A549 (cell line): ENCODE measurements around the gene BABAM2. TPM values are rescaled to one million over a fixed set of nuclear protein-coding genes. Genes with fewer than 3 reads are reported as not detected.

Experiments used
- ATAC-seq, 2 experiments: fragments of 200-7000 bp in 1 of 2; fragments of >200 bp in 1 of 2; cut with Nextera tagmentation in 1 of 2; cut with Tn5 transposase in 1 of 2; 3 replicates each; pipeline versions ENCODE4 v1.8.0 to v1.9.1; 2018 to 2020; ENCODE audit warnings: mild to moderate bottlenecking in 1 of 2, moderate library complexity in 1 of 2
- CTCF ChIA-PET: fragments of 300-600 bp; sonication (Branson Sonifier 250); formaldehyde crosslinking; extraction: SDS; loops from one replicate; lab custom pipeline; 2021; ENCODE audit warnings: antibody characterized with exemption, inconsistent platforms; lab: Yijun Ruan, JAX
- POLR2A ChIA-PET: fragments of 350-600 bp; formaldehyde crosslinking; extraction: SDS; loops from one replicate; lab custom pipeline; 2021; ENCODE audit warnings: antibody characterized with exemption, inconsistent platforms; lab: Yijun Ruan, JAX
- DNase-seq, 2 experiments: peaks; one replicate each; pipeline versions ENCODE4 v3.0.0 to v3.0.0-alpha.2; 2011 to 2016; ENCODE audit warnings: low read depth in 1 of 2, low spot score in 1 of 2
- FAIRE-seq: peaks from 2 replicates; lab custom pipeline; 2011; peaks lifted over from hg19 to GRCh38; lab: Jason Lieb, UNC
- H3K27ac ChIP-seq, 2 experiments: fragments of >200 bp; sonication (Bioruptor Twin); formaldehyde crosslinking; 3 replicates each; pipeline ENCODE4 v1.5.1; 2016 to 2017
- H3K4me1 ChIP-seq: fragments of >200 bp; sonication (Bioruptor Twin); formaldehyde crosslinking; 3 replicates; pipeline ENCODE4 v1.6.1; 2016
- H3K4me2 ChIP-seq: fragments of >200 bp; sonication (Bioruptor Twin); formaldehyde crosslinking; 3 replicates; pipeline ENCODE4 v1.6.1; 2016
- H3K4me3 ChIP-seq: fragments of >200 bp; sonication (Bioruptor Twin); formaldehyde crosslinking; 3 replicates; pipeline ENCODE4 v1.5.1; 2016
- H3K9me3 ChIP-seq: fragments of >200 bp; sonication (Bioruptor Twin); formaldehyde crosslinking; 3 replicates; pipeline ENCODE4 v1.6.1; 2016
- BHLHE40 ChIP-seq: IDR thresholded peaks from 2 replicates; pipeline ENCODE4 v1.6.1; 2012; ENCODE audit warnings: low read depth, low read length, inconsistent platforms
- EHMT2 ChIP-seq: fragments of 200-600 bp; sonication (generic); IDR thresholded peaks from 2 replicates; pipeline ENCODE4 v1.6.1; 2016; ENCODE audit warnings: antibody characterized with exemption, low read depth, mild to moderate bottlenecking, moderate library complexity
- EP300 ChIP-seq, 2 experiments: fragments of >200 bp; sonication (Bioruptor Twin); formaldehyde crosslinking; IDR thresholded peaks; 2 replicates in 1 of 2; 3 replicates in 1 of 2; pipeline ENCODE4 v1.6.1; 2016 to 2017
- FOSB ChIP-seq: fragments of 250-450 bp; sonication (Bioruptor Pico); IDR thresholded peaks from 2 replicates; pipeline ENCODE4 v1.5.0; 2020; ENCODE audit warnings: mild to moderate bottlenecking, moderate library complexity
- FOSL2 ChIP-seq, 2 experiments: fragments of 450-650 bp in 1 of 2; fragments of >200 bp in 1 of 2; sonication (Bioruptor Twin) in 1 of 2; formaldehyde crosslinking; IDR thresholded peaks; 2 replicates each; pipeline versions ENCODE4 v1.5.0 to v1.6.1; 2016 to 2020; ENCODE audit warnings: mild to moderate bottlenecking in 1 of 2, moderate library complexity in 1 of 2
- GATA3 ChIP-seq: IDR thresholded peaks from 2 replicates; pipeline ENCODE4 v1.6.1; 2012; ENCODE audit warnings: borderline replicate concordance
- HOXA7 ChIP-seq: fragments of 250-450 bp; sonication (Bioruptor Pico); IDR thresholded peaks from 2 replicates; pipeline ENCODE4 v1.5.0; 2020; ENCODE audit warnings: mild to moderate bottlenecking, moderate library complexity
- KDM5A ChIP-seq: fragments of 200-600 bp; sonication (generic); IDR thresholded peaks from 2 replicates; pipeline ENCODE4 v1.6.1; 2016; ENCODE audit warnings: antibody characterized with exemption, mild to moderate bottlenecking
- NFE2L2 ChIP-seq: fragments of 150-350 bp; conservative IDR thresholded peaks from 2 replicates; pipeline ENCODE4 v1.6.1; 2014; ENCODE audit warnings: low read length
- NPAS2 ChIP-seq: fragments of 250-450 bp; sonication (Bioruptor Pico); IDR thresholded peaks from 2 replicates; pipeline ENCODE4 v1.8.0; 2022; ENCODE audit warnings: mild to moderate bottlenecking, moderate library complexity, borderline replicate concordance
- NR3C1 ChIP-seq: fragments of >200 bp; sonication (Bioruptor Twin); formaldehyde crosslinking; IDR thresholded peaks from 3 replicates; pipeline ENCODE4 v1.6.1; 2017
- PHF8 ChIP-seq: fragments of 200-600 bp; sonication (generic); IDR thresholded peaks from 2 replicates; pipeline ENCODE4 v1.6.1; 2016; ENCODE audit warnings: low read depth, mild to moderate bottlenecking, antibody characterized with exemption, moderate library complexity, borderline replicate concordance
- POLR2A ChIP-seq: IDR thresholded peaks from 2 replicates; pipeline ENCODE4 v1.6.1; 2012; ENCODE audit warnings: mild to moderate bottlenecking, low read length
- RARB ChIP-seq: fragments of 250-450 bp; sonication (Bioruptor Pico); IDR thresholded peaks from 2 replicates; pipeline ENCODE4 v1.8.0; 2021; ENCODE audit warnings: mild to moderate bottlenecking, moderate library complexity
- RCOR1 ChIP-seq: fragments of 150-350 bp; IDR thresholded peaks from 2 replicates; pipeline ENCODE4 v1.6.1; 2014; ENCODE audit warnings: antibody characterized with exemption, low read length, low read depth
- SREBF2 ChIP-seq: fragments of 450-650 bp; IDR thresholded peaks from 2 replicates; pipeline ENCODE4 v1.6.1; 2014; ENCODE audit warnings: mild to moderate bottlenecking, moderate library complexity
- TP53 ChIP-seq: fragments of 250-450 bp; sonication (Bioruptor Pico); IDR thresholded peaks from 2 replicates; pipeline ENCODE4 v1.5.0; 2021; ENCODE audit warnings: mild to moderate bottlenecking, moderate library complexity
- ZFP36 ChIP-seq: fragments of 450-650 bp; IDR thresholded peaks from 2 replicates; pipeline ENCODE4 v1.6.1; 2014; ENCODE audit warnings: borderline replicate concordance; ENCODE audit not compliant: partially characterized antibody
- ZSCAN20 ChIP-seq: fragments of 250-450 bp; sonication (Bioruptor Pico); IDR thresholded peaks from 2 replicates; pipeline ENCODE4 v1.8.0; 2022; ENCODE audit warnings: mild to moderate bottlenecking, moderate library complexity
- WGBS: methylation state at CpG from one replicate; pipeline ENCODE4 v1.1.6; 2017; ENCODE audit errors: missing lambda C conversion rate; 5-methylcytosine and 5-hydroxymethylcytosine counted together
- polyA plus RNA-seq, 4 experiments: library from polyadenylated mRNA; depleted of rRNA in 3 of 4; stranded (reverse); fragments of >200 nt; fragmentation: RNase III in 1 of 4; extraction: RNeasy Plus Mini Kit Qiagen cat#74134 plus additional on column Dnase treatment in 1 of 4; gene quantifications; 2 replicates in 3 of 4; 3 replicates in 1 of 4; pipeline ENCODE4 v1.2.3, GENCODE V29; 2011 to 2017
- TF ChIP-seq, protein P1 (sequence below): fragments of 200-600 bp; sonication (generic); IDR thresholded peaks from 2 replicates; pipeline ENCODE4 v1.6.1; 2016; ENCODE audit warnings: antibody characterized with exemption, mild to moderate bottlenecking, moderate library complexity
- TF ChIP-seq, protein P2 (sequence below): fragments of 250-450 bp; sonication (Bioruptor Pico); IDR thresholded peaks from 2 replicates; pipeline ENCODE4 v1.5.0; 2021; ENCODE audit warnings: mild to moderate bottlenecking, moderate library complexity, borderline replicate concordance
- TF ChIP-seq, protein P3 (sequence below): fragments of >200 bp; sonication (Bioruptor Twin); formaldehyde crosslinking; IDR thresholded peaks from 2 replicates; pipeline ENCODE4 v1.6.1; 2016

Gene BABAM2
- polyA plus RNA-seq, 2 of the 4 experiments (the other 2 are of a cell fraction): 53.7 to 78.4 TPM

DNA sequence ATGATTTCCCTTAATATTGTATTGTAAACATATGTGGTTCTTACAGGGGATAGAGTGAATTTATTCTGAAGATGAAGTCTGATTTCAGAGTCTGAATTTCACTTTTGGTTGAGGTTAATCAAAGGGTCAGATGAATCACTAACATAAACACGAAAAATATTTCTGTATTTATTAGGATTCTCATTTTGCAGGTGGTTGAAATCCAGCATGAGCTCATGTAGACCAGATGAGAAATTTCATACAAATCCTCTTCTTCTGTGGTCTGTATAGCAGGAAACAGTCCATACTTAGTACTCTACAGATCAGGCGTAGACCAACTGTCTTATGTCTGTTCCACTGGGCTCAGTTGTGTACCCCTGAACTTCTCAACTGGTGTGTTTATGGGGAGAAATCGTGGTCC, 157.8 kb downstream of the BABAM2 start:
- H3K4me3 ChIP-seq: no peak overlapping the region
- H3K4me1 ChIP-seq: peaks cover 33% of the 10 kb centered on the region; the same call in 2 of the 3 replicates
- no peaks in the 10 kb centered on the region for H3K9me3 ChIP-seq
- H3K4me2 ChIP-seq: no peak overlapping the region
- WGBS: 71% methylated on average over 3 of the region's 3 CpGs
- no peak for TF ChIP-seq KDM5A
- TF ChIP-seq, protein P1, sequence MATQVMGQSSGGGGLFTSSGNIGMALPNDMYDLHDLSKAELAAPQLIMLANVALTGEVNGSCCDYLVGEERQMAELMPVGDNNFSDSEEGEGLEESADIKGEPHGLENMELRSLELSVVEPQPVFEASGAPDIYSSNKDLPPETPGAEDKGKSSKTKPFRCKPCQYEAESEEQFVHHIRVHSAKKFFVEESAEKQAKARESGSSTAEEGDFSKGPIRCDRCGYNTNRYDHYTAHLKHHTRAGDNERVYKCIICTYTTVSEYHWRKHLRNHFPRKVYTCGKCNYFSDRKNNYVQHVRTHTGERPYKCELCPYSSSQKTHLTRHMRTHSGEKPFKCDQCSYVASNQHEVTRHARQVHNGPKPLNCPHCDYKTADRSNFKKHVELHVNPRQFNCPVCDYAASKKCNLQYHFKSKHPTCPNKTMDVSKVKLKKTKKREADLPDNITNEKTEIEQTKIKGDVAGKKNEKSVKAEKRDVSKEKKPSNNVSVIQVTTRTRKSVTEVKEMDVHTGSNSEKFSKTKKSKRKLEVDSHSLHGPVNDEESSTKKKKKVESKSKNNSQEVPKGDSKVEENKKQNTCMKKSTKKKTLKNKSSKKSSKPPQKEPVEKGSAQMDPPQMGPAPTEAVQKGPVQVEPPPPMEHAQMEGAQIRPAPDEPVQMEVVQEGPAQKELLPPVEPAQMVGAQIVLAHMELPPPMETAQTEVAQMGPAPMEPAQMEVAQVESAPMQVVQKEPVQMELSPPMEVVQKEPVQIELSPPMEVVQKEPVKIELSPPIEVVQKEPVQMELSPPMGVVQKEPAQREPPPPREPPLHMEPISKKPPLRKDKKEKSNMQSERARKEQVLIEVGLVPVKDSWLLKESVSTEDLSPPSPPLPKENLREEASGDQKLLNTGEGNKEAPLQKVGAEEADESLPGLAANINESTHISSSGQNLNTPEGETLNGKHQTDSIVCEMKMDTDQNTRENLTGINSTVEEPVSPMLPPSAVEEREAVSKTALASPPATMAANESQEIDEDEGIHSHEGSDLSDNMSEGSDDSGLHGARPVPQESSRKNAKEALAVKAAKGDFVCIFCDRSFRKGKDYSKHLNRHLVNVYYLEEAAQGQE: no peak
- no peak for TF ChIP-seq ZSCAN20 (CRISPR knock-in tag)
- no peak for TF ChIP-seq NFE2L2
- no peak for TF ChIP-seq EP300 (IDR thresholded peaks at IDR 0.05)
- TF ChIP-seq RARB (CRISPR knock-in tag): no peak
- TF ChIP-seq, protein P2, sequence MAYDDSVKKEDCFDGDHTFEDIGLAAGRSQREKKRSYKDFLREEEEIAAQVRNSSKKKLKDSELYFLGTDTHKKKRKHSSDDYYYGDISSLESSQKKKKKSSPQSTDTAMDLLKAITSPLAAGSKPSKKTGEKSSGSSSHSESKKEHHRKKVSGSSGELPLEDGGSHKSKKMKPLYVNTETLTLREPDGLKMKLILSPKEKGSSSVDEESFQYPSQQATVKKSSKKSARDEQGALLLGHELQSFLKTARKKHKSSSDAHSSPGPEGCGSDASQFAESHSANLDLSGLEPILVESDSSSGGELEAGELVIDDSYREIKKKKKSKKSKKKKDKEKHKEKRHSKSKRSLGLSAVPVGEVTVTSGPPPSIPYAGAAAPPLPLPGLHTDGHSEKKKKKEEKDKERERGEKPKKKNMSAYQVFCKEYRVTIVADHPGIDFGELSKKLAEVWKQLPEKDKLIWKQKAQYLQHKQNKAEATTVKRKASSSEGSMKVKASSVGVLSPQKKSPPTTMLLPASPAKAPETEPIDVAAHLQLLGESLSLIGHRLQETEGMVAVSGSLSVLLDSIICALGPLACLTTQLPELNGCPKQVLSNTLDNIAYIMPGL (CRISPR knock-in tag): no peak
- no peak for TF ChIP-seq HOXA7
- CTCF ChIA-PET: interaction anchor here (0.6 kb wide), 1 partner anchor 10 kb away, joined by 3 read pairs; no protein-coding TSS in a partner anchor
- DNase-seq (no peak), ATAC-seq (no peak), FAIRE-seq (no peak)
- H3K27ac ChIP-seq: no peak overlapping the region
- POLR2A ChIA-PET: no interaction called here

DNA sequence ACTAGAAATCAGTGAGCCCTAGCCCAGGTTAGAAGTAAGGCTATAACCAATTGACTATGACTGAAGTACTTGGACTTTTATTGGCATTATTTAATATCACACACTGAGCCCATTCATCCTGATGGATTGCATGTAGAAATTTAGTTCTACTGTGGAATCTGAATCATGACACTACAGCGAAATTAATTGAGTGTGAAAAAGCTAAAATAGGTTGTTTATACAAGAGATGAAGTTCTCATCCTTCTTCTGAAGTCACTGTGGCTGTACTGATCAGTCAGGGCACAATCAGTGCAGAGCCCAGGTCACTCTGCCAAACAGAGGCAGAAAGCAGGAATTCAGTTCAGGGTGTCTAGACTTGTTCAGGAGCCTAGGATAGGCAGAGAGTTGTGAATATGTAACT, 158.9 kb downstream of the BABAM2 start:
- WGBS: 95% methylated on average over 1 of the region's 1 CpG
- H3K27ac ChIP-seq: peak overlapping the region in 1 of 2 experiments; percentile 9; a peak in 2 of 6 replicates
- peaks cover 33% of the 10 kb centered on the region; the same call in 2 of the 3 replicates for H3K4me1 ChIP-seq
- POLR2A ChIA-PET: no interaction called here
- ATAC-seq (no peak), DNase-seq (no peak), FAIRE-seq (peak; percentile 36)
- no peak overlapping the region for H3K4me2 ChIP-seq
- H3K9me3 ChIP-seq: no peaks in the 10 kb centered on the region
- TF ChIP-seq HOXA7 (no peak), TP53 (no peak), GATA3 (no peak), FOSL2 (IDR thresholded peaks at IDR 0.05) (no peak), FOSL2 (CRISPR knock-in tag; IDR thresholded peaks at IDR 0.05) (no peak), RCOR1 (no peak), FOSB (no peak), NPAS2 (CRISPR knock-in tag) (no peak), PHF8 (no peak)
- TF ChIP-seq, protein P3, sequence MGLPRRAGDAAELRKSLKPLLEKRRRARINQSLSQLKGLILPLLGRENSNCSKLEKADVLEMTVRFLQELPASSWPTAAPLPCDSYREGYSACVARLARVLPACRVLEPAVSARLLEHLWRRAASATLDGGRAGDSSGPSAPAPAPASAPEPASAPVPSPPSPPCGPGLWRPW: no peak
- H3K4me3 ChIP-seq: no peak overlapping the region
- CTCF ChIA-PET: no interaction called here

DNA sequence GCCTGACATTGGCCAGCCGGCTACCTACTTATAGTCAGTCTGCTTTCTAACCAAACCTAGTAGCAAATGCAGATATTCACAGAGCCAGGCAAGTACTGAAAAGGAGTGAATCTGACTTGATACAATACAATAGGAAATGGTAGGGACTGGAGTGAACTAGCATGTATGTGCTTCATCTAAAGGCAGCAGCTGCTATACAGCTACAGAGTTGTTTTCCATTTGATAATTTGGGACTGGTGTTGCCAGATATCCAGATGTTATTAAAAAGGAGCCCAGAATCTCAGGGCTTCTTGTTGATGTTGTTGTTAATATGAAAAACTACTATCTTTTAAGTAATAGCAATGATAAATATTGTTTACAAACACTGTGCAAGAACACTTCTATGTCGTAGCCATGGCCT, 159.4 kb downstream of the BABAM2 start:
- H3K9me3 ChIP-seq: no peaks in the 10 kb centered on the region
- ATAC-seq (peak in 1 of 2 experiments; percentile 19; a peak in 1 of 6 replicates), FAIRE-seq (peak; percentile 65), DNase-seq (no peak)
- H3K27ac ChIP-seq: peak overlapping the region in 1 of 2 experiments; percentile 9; a peak in 1 of 6 replicates
- no peak overlapping the region for H3K4me2 ChIP-seq
- 95% methylated on average over 2 of the region's 2 CpGs for WGBS
- H3K4me1 ChIP-seq: peaks cover 33% of the 10 kb centered on the region; the same call in 2 of the 3 replicates
- ChIA-PET CTCF (no interaction called here), POLR2A (no interaction called here)
- no peak overlapping the region for H3K4me3 ChIP-seq
- no peak for TF ChIP-seq BHLHE40
- TF ChIP-seq RARB (CRISPR knock-in tag): no peak
- no peak for TF ChIP-seq NR3C1
- TF ChIP-seq POLR2A: no peak
- no peak for TF ChIP-seq SREBF2
- no peak for TF ChIP-seq ZFP36
- no peak for TF ChIP-seq EHMT2
